KMS-11 (cell line): ENCODE measurements around the gene SLC38A10.

ENCODE experiments used
- H2AFZ ChIP-seq: fragments of 200-600 bp; sonication (generic); 2 replicates; pipeline ENCODE4 v1.6.1; 2016; ENCODE audit warnings: antibody characterized with exemption, mixed run types, low read depth
- H3K27ac ChIP-seq: fragments of 200-600 bp; sonication (generic); 2 replicates; pipeline ENCODE4 v1.6.1; 2016; ENCODE audit warnings: mild to moderate bottlenecking, mixed run types
- H3K27me3 ChIP-seq: fragments of 200-600 bp; sonication (generic); 2 replicates; pipeline ENCODE4 v1.6.1; 2017; ENCODE audit warnings: mild to moderate bottlenecking, low read depth, mixed run types, moderate library complexity; ENCODE audit not compliant: insufficient read depth
- H3K36me3 ChIP-seq: fragments of 200-600 bp; sonication (generic); 2 replicates; pipeline ENCODE4 v1.6.1; 2017; ENCODE audit warnings: mild to moderate bottlenecking, mixed run types; ENCODE audit not compliant: insufficient read depth
- H3K4me1 ChIP-seq: fragments of 200-600 bp; sonication (generic); 2 replicates; pipeline ENCODE4 v1.6.1; 2016; ENCODE audit warnings: mild to moderate bottlenecking, low read depth, mixed run types; ENCODE audit not compliant: poor library complexity, severe bottlenecking
- H3K4me2 ChIP-seq: fragments of 200-600 bp; sonication (generic); 2 replicates; pipeline ENCODE4 v1.7.0; 2016; ENCODE audit warnings: mild to moderate bottlenecking, mixed run types
- H3K4me3 ChIP-seq: fragments of 200-600 bp; sonication (generic); IDR thresholded peaks from 2 replicates; pipeline ENCODE4 v1.6.1; 2017; ENCODE audit warnings: low read depth, low read length, mixed read lengths; ENCODE audit not compliant: insufficient read depth
- H3K79me2 ChIP-seq: fragments of 200-600 bp; sonication (generic); 2 replicates; pipeline ENCODE4 v1.6.1; 2016; ENCODE audit warnings: low read depth, mixed run types; ENCODE audit not compliant: insufficient read depth
- H3K9ac ChIP-seq: fragments of 200-600 bp; sonication (generic); 2 replicates; pipeline ENCODE4 v1.6.1; 2016; ENCODE audit warnings: mild to moderate bottlenecking, mixed run types
- H4K20me1 ChIP-seq: fragments of 200-600 bp; sonication (generic); 2 replicates; pipeline ENCODE4 v1.6.1; 2016; ENCODE audit warnings: mild to moderate bottlenecking, mixed run types; ENCODE audit not compliant: insufficient read depth
- CTCF ChIP-seq: fragments of 200-600 bp; sonication (generic); conservative IDR thresholded peaks from 2 replicates; pipeline ENCODE4 v1.6.1; 2017; ENCODE audit warnings: low read depth, mild to moderate bottlenecking, antibody characterized with exemption, low read length, moderate library complexity, mixed read lengths

The SLC38A10 gene

GRCh38 chr17:81246343-81246670, 48.8 kb downstream of the SLC38A10 start:
- H3K4me3 ChIP-seq: no peak overlapping the region
- no peak overlapping the region for H3K4me2 ChIP-seq
- H2AFZ ChIP-seq: no peak overlapping the region
- no peak for TF ChIP-seq CTCF
- no peaks in the 10 kb centered on the region for H3K27me3 ChIP-seq
- H3K9ac ChIP-seq: no peak overlapping the region
- H3K4me1 ChIP-seq: peaks cover 2% of the 10 kb centered on the region
- H3K79me2 ChIP-seq: peaks cover 2% of the 10 kb centered on the region; the same call in 1 of the 2 replicates
- H4K20me1 ChIP-seq: no peaks in the 10 kb centered on the region
- H3K36me3 ChIP-seq: no peaks in the 10 kb centered on the region
- no peak overlapping the region for H3K27ac ChIP-seq

GRCh38 chr17:81245665-81246342, 49.3 kb downstream of the SLC38A10 start:
- peaks cover 7% of the 10 kb centered on the region for H3K4me1 ChIP-seq
- H3K4me3 ChIP-seq: no peak overlapping the region
- no peak overlapping the region for H3K4me2 ChIP-seq
- no peaks in the 10 kb centered on the region for H3K36me3 ChIP-seq
- no peak overlapping the region for H3K27ac ChIP-seq
- no peaks in the 10 kb centered on the region for H3K27me3 ChIP-seq
- H3K9ac ChIP-seq: no peak overlapping the region
- peaks cover 7% of the 10 kb centered on the region for H3K79me2 ChIP-seq
- H4K20me1 ChIP-seq: no peaks in the 10 kb centered on the region
- no peak for TF ChIP-seq CTCF
- no peak overlapping the region for H2AFZ ChIP-seq

- Histone ChIP-seq H3K79me2 (peaks cover 13% of the 10 kb centered on the region), H4K20me1 (no peaks in the 10 kb centered on the region), H2AFZ (no peak overlapping the region), H3K36me3 (no peaks in the 10 kb centered on the region), H3K4me2 (no peak overlapping the region), H3K4me1 (peaks cover 13% of the 10 kb centered on the region), H3K27ac (no peak overlapping the region), H3K9ac (no peak overlapping the region), H3K4me3 (no peak overlapping the region), H3K27me3 (no peaks in the 10 kb centered on the region)
- no peak for TF ChIP-seq CTCF
These were observed 50.0 kb downstream of the SLC38A10 start for GRCh38 chr17:81245024-81245664.

- no peak overlapping the region for H3K27ac ChIP-seq
- TF ChIP-seq CTCF: no peak
- no peaks in the 10 kb centered on the region for H4K20me1 ChIP-seq
- H3K36me3 ChIP-seq: no peaks in the 10 kb centered on the region
- H3K27me3 ChIP-seq: no peaks in the 10 kb centered on the region
- H2AFZ ChIP-seq: no peak overlapping the region
- H3K9ac ChIP-seq: no peak overlapping the region
- no peak overlapping the region for H3K4me2 ChIP-seq
- no peak overlapping the region for H3K4me3 ChIP-seq
- H3K79me2 ChIP-seq: peaks cover 20% of the 10 kb centered on the region
- peaks cover 13% of the 10 kb centered on the region for H3K4me1 ChIP-seq
These were observed 50.6 kb downstream of the SLC38A10 start for GRCh38 chr17:81244358-81245023.
